Breast epithelium (tissue), 4 donors: ENCODE measurements around the gene KCNJ1. TPM values are rescaled to one million over a fixed set of nuclear protein-coding genes. Genes with fewer than 3 reads are reported as not detected.

Source experiments
- DNase-seq, 2 donors: peaks; one replicate each; pipeline ENCODE4 v3.0.0-alpha.2; 2019; ENCODE audit warnings: low spot score in 2 of 2
- H3K27ac ChIP-seq, 2 donors: fragments of 200-600 bp; sonication (generic) in 1 of 2; one replicate each; pipeline ENCODE4 v1.5.1; 2016 to 2019; ENCODE audit warnings: mild to moderate bottlenecking in 1 of 2
- H3K27me3 ChIP-seq, 2 donors: fragments of 200-600 bp; sonication (generic) in 1 of 2; one replicate each; pipeline versions ENCODE4 v1.5.1 to v1.6.0; 2017 to 2019; ENCODE audit warnings: control low read depth in 1 of 2, mild to moderate bottlenecking in 1 of 2
- H3K36me3 ChIP-seq: fragments of 200-600 bp; one replicate; pipeline ENCODE4 v1.5.1; 2019
- H3K4me1 ChIP-seq, 2 donors: fragments of 200-600 bp; sonication (generic); one replicate each; pipeline ENCODE4 v1.5.1; 2016 to 2019; ENCODE audit warnings: control low read depth in 1 of 2
- H3K4me3 ChIP-seq, 3 donors: fragments of 200-600 bp; sonication (generic); 1 replicate in 2 of 3; 2 replicates in 1 of 3; pipeline ENCODE4 v1.5.1; 2016 to 2019; ENCODE audit warnings: mild to moderate bottlenecking in 3 of 3, moderate library complexity in 2 of 3
- H3K9me3 ChIP-seq, 2 donors: fragments of 200-600 bp; sonication (generic) in 1 of 2; one replicate each; pipeline ENCODE4 v1.5.1; 2016 to 2019; ENCODE audit warnings: control low read depth in 1 of 2
- CTCF ChIP-seq, 3 donors: fragments of 450-650 bp; IDR thresholded peaks; one replicate each; pipeline ENCODE4 v1.5.1; 2016 to 2017; ENCODE audit warnings: antibody characterized with exemption in 3 of 3, mild to moderate bottlenecking in 3 of 3, moderate library complexity in 3 of 3
- POLR2A ChIP-seq: fragments of 450-650 bp; IDR thresholded peaks from one replicate; pipeline ENCODE4 v1.6.1; 2016; ENCODE audit warnings: antibody characterized with exemption, mild to moderate bottlenecking, moderate library complexity
- POLR2AphosphoS5 ChIP-seq, 3 donors: sonication (generic); formaldehyde crosslinking; IDR thresholded peaks; one replicate each; pipeline ENCODE4 v1.6.1; 2017; ENCODE audit warnings: antibody characterized with exemption in 3 of 3
- intact Hi-C: fragments of 100-400 bp; cut with DNase I; formaldehyde crosslinking; loops from one replicate; pipeline ENCODE4 v1.15.1; 2023; ENCODE audit warnings: low total_unique reads
- total RNA-seq, 3 donors: library from RNA; depleted of rRNA; stranded (reverse); fragments of >200 nt; gene quantifications; one replicate each; pipeline ENCODE4 v1.1.0, GENCODE V29; 2016

Gene KCNJ1
- under 1 TPM in 1 of 3 donors, not detected in 2; 0.16 TPM for total RNA-seq

DNA sequence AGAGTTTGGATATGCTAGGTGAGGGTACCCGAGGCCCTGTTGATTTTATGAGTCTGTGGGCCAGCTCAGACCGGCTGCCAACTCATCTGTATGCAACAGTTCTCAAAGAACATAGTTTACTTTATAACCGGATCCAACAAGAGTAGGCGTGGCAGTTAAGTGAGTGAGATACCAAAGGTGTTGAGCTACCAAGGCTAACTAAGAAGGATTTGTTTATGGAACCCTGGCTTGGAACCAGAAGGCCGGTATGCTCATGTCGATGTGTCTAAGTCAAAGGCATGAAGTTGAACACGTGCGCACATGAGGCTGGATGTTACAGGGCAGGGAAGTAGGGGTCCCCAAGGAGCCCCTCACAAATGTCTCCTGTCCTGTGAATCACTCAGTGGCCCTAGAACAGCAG, at the start of gene KCNJ1:
Gene KCNJ1 (minus strand): TSS at position 20 of the 400 bp plus-strand sequence. CDS start 27,053 bp downstream, outside the sequence.
- H3K4me1 ChIP-seq = no peaks in the 10 kb centered on the region
- H3K27me3 ChIP-seq = no peaks in the 10 kb centered on the region
- no peaks in the 10 kb centered on the region for H3K36me3 ChIP-seq
- intact Hi-C loops = no loop called here
- TF ChIP-seq CTCF (IDR thresholded peaks at IDR 0.05) (no peak), POLR2A (no peak), POLR2AphosphoS5 (IDR thresholded peaks at IDR 0.05) (no peak)
- H3K4me3 ChIP-seq = no peak within 1 kb of the TSS
- no peak within 1 kb of the TSS for H3K27ac ChIP-seq
- H3K9me3 ChIP-seq = no peaks in the 10 kb centered on the region
- no peak for DNase-seq

GRCh38 chr11:128916681-128917080, 49.6 kb upstream of the KCNJ1 start:
- DNase-seq = no peak
- no peaks in the 10 kb centered on the region for H3K9me3 ChIP-seq
- H3K4me3 ChIP-seq = no peak overlapping the region
- intact Hi-C loops = no loop called here
- TF ChIP-seq CTCF (IDR thresholded peaks at IDR 0.05) = no peak
- H3K4me1 ChIP-seq = no peaks in the 10 kb centered on the region
- H3K36me3 ChIP-seq = no peaks in the 10 kb centered on the region
- peaks cover 0 to 6% of the 10 kb centered on the region in 2 donors for H3K27me3 ChIP-seq
- H3K27ac ChIP-seq = no peak overlapping the region

- Histone ChIP-seq H3K27me3 (peaks cover 0 to 6% of the 10 kb centered on the region in 2 donors), H3K4me3 (no peak overlapping the region), H3K27ac (no peak overlapping the region), H3K4me1 (no peaks in the 10 kb centered on the region), H3K9me3 (no peaks in the 10 kb centered on the region), H3K36me3 (no peaks in the 10 kb centered on the region)
- DNase-seq = no peak
- intact Hi-C loops = no loop called here
- TF ChIP-seq POLR2AphosphoS5 (IDR thresholded peaks at IDR 0.05) (no peak), CTCF (IDR thresholded peaks at IDR 0.05) (no peak), POLR2A (no peak)
Measured at GRCh38 chr11:128916037-128916572, 49.0 kb upstream of the KCNJ1 start.

DNA sequence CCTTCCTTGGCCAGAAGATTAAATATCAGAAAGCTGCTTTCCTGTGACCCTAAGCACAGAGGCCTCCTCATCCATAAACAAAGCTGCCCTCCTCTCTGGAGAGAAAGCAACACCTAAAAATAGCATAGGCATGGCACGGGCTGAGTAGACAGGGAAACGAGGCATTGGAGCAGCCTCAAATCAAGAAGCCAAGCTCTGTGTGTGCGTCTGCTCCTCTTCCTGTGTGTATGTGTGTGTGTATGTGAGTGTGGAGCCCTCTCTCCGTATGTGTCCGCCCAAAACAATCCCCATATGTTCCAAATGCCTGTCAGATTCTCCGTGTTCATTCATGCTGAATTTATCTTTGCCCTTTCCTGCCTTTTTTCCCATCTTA, 48.0 kb upstream of the KCNJ1 start:
- no peaks in the 10 kb centered on the region for H3K36me3 ChIP-seq
- H3K9me3 ChIP-seq = no peaks in the 10 kb centered on the region
- no peak overlapping the region for H3K27ac ChIP-seq
- no peak for TF ChIP-seq CTCF (IDR thresholded peaks at IDR 0.05)
- TF ChIP-seq POLR2AphosphoS5 (IDR thresholded peaks at IDR 0.05) = no peak
- no peak for TF ChIP-seq POLR2A
- peaks cover 0 to 6% of the 10 kb centered on the region in 2 donors for H3K27me3 ChIP-seq
- no peak for DNase-seq
- no peak overlapping the region for H3K4me3 ChIP-seq
- intact Hi-C loops = no loop called here
- no peaks in the 10 kb centered on the region for H3K4me1 ChIP-seq

GRCh38 chr11:128914216-128915148, 47.4 kb upstream of the KCNJ1 start:
- H3K4me3 ChIP-seq = no peak overlapping the region

More at GRCh38 chr11:128914216-128915148, 47.4 kb upstream of the KCNJ1 start:
- H3K9me3 ChIP-seq = no peaks in the 10 kb centered on the region
- no peak for DNase-seq
- intact Hi-C loops = no loop called here
- TF ChIP-seq POLR2AphosphoS5 (IDR thresholded peaks at IDR 0.05) = no peak
- no peak for TF ChIP-seq CTCF (IDR thresholded peaks at IDR 0.05)
- TF ChIP-seq POLR2A = no peak
- H3K27ac ChIP-seq = no peak overlapping the region
- no peaks in the 10 kb centered on the region for H3K4me1 ChIP-seq
- no peaks in the 10 kb centered on the region for H3K36me3 ChIP-seq
- peaks cover 0 to 6% of the 10 kb centered on the region in 2 donors for H3K27me3 ChIP-seq
